T-helper 2 cell treated with Interferon-gamma antibody and Interleukin-4, amounts not matched to agents 100 ng/mL and 5 ng/mL, for 36 hours (primary cell): ENCODE results near the gene ZNF385A. TPM values are rescaled to one million over a fixed set of nuclear protein-coding genes. Genes with fewer than 3 reads are reported as not detected.

ENCODE experiments used
- intact Hi-C: fragments of 100-400 bp; cut with micrococcal nuclease; formaldehyde crosslinking; loops from one replicate; pipeline ENCODE4 v1.15.1; 2023
- total RNA-seq: library from RNA; stranded (reverse); gene quantifications from 2 replicates; pipeline ENCODE4 v1.2.3, GENCODE V29; 2022

Gene ZNF385A, protein sequence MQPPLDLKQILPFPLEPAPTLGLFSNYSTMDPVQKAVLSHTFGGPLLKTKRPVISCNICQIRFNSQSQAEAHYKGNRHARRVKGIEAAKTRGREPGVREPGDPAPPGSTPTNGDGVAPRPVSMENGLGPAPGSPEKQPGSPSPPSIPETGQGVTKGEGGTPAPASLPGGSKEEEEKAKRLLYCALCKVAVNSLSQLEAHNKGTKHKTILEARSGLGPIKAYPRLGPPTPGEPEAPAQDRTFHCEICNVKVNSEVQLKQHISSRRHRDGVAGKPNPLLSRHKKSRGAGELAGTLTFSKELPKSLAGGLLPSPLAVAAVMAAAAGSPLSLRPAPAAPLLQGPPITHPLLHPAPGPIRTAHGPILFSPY
- total RNA-seq: 0.57 and 0.70 TPM in 2 replicates

DNA sequence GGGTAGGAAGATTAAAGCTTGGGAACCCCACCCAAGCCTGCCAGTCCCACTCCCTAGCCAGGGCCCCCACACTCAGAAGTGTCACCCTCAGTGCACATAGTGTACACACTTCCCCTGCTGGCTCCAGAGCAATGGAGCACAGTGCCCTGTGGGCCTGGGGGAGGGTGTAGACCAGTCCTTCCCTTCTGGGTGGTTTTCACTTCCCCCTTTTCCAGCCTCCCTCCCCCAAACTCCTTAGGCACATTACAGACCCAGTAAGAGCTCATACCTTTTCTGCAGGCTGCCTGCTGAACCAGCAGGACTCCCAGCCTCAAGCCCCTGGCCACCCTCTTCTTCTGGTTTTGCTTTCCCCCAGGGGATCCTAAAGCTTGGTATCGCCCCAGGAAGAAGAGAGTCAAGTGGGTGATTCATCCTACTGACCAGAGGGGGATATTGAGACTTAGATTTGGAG lies at the start of gene ZNF385A:
Gene ZNF385A, minus strand, starts transcription at position 143 of the 451 bp plus-strand sequence. CDS start 219 bp downstream, outside the sequence.
- intact Hi-C loops: no loop called here

DNA sequence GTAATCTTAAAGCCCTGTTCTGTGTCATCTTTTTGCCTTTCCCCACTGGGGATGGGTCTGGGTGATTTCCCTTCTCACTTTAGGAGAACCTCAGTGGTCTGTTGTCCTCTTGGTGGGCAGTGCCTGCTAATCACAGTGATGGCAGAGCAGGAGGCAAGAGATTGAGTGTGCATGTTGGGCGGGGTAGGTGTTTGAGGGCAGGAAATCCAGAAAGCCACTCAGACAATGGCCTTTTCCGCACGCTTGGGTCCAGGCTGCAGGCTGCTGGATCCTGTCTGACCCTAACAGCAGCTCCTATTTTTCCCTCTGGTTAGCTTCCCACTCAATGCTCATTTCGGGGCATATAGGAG lies 48.3 kb upstream of the ZNF385A start:
- intact Hi-C loops: no loop called here

DNA sequence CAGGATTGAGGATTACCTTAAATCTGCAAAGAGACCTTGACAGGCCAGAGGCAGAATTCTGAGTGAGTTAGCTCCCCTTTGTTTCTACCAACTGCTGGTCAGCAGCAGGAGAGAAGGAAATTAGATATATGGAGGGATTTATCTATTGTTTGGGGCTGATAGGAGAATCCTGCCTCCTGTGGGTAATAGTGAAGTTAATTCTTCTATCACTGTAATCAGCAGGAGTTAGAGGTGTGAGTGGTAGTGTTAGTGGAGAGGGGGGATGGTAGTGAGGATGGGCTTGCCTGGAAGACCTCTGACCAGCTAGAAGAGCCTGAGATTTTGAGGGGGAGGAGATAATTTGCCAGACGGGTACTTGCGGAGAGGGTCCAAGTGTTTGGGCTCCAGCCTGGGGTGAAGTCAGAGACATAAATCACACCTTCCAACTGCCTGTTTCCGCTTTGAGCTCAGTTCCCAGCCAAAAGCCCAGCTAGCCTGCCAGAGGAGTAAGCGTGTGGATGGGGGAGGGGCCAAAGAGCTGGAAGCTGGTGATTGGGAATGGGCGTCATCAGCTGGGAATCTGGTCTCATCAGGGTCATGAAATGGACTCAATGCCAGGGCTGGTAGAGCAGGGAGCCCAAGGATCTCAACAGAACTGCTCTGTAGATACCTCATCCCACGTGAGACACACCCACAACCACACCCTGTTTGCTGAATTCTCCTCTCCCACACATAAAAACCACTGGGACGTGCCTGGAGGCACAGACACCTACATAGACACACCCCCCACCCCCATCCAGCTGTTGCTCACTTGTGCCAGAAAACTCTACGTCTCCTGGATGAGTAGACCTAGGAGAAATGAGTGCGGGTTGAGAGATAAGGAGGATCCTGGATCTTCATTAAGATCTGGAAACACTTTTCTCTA lies 47.6 kb upstream of the ZNF385A start:
- intact Hi-C loops: no loop called here

DNA sequence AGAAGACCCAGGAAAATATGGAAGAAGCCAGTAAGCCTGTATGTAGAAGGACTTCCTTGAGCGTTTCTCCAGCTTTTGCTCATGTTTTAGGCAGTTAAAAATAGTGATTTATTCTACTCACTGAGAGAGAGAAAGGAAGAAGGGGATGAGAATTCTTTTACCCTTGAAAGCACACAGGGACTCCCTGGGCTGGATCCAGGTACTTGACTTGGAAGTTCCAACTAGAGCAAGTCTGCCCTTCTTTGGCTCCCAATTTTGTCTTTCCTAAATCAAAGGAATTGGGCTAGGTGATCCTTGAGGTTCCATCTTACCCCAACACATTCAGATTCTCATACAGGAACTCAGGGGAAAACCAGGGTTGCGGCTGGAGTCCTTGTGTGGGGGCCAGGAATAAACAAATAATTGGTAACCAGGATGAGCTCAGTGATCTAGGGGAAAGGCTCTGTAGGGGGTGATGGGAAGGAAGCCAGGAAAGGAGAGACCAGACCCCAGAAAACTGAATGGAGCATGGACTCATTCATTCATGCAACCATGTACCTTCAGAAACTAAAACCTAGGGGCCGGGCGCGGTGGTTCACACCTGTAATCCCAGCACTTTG lies 46.0 kb upstream of the ZNF385A start:
- intact Hi-C loops: no loop called here

DNA sequence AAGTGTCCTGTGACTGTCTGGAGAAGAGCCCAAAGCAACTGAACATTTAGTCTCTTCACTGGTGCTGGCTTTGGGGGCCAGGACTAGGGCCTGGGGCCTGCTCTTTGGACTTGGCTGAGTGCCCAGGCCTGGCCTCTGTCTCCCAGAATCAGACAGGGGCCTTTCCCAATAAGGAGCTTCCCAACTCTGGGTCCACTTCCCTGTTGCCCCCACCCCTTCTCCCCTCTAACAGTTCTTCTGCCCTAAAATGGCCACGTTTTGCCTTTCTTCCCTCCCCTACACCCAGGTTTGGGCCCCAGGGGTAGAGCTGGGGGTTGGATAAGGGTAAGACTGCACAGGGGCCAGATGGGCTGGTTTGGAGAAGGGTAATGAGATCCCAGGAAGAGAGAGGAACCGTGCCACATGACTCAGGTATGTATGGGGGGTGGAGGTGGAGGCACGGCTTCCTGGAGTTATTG lies 44.5 kb upstream of the ZNF385A start:
- intact Hi-C loops: no loop called here

DNA sequence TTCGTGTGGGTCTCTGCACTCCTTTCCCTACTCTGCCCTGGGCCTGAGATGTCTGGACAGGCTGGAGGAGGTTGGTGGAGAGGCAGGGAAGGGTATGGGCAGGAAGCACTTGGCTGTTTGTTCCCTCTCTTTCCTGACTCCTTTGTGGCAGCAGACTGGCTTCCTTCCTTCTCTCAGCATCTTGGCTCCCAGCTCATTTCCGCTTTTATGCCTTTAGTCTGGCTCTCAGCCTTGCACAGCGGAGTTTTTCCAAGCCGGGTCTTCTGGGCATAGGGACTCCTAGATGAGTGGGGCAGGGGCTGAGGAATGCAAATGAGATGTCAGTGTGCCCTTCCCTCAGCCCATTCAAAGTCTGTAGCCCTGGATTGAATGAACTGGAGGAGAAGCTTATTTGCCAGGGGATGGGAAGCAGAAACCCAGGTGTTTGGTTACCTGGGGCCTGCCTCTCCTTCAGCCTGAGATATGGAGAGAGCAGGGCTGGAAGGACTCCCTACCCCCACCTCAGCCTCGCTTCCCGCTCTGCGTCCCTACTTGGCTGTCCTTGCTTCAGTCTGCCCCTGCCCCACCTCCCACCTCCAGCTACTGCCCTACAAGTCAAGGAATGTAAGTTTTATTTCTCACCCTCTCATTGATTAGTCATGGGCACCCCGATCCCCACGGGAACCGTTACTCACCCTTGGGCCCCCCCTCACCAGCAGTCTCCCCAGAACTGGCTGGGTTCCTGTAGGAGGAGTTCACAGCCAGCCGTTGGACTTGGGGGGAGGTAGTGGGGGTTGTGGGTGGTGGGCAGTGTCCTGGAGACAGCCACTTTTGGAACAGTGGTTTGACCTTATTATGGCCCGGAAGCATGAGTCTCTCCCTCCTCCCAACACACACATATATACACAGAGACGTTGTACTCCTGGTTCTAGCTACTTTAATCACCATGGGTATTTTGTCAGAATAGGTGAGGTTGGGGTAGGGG lies 43.8 kb upstream of the ZNF385A start:
- intact Hi-C loops: no loop called here

DNA sequence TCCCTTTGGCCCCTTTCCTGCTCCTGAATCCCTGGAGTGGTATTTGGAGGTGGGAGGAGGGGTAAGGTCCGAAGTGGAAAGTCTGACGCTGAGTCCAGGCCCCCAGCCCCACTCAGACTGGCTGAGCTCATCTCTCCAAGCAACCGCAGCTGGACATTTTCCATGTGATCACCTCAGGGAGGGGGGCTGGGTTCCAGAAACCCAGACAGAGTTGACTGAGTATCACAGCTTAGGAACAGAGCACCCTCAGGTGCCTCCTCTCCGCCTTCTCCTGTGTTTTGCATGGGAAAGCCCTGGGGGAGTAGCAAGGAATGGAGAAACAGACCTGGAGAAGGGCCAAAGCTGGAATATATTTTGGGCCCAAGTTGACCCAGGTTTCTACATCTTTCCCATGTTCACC lies 42.6 kb upstream of the ZNF385A start:
- intact Hi-C loops: no loop called here

DNA sequence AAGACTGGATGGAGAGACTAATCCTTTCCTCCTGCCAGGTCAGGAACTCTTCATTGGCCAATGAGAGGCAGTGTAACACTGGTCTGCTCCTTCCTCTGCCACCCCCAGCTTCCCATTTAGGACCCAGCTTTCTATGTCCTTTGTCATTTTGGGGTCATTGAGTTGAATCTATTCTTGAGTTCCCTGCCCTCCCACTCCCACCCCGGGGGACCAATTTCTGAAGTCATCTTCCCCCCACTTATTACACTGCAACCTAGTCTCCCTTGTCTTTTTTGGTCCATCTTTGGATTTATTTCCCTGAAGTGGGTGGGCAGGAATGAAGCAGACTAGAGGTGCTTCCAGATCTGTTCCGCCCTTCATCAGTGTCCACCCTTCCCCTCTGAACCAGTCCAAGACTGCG lies 42.2 kb upstream of the ZNF385A start:
- intact Hi-C loops: no loop called here

DNA sequence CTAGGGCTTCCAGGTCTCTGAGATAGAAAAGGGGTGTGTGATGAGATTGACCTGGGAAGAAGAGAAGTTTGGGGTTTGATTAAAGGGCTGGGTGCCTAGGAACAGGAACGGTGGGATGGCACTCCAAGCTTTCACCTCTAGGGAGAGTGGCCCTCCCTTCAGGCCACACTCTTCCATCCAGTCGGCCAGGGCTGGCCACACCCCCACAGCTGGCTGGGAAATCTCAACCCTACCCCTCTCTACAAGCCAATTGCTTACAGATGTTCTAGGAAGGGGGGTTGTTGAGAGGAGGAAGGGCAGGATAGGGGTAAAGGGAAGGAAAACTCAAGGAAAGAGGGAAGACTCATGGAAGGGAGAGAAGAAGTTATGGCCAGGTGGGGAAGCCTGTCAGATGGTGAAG lies 41.2 kb upstream of the ZNF385A start:
- intact Hi-C loops: no loop called here

DNA sequence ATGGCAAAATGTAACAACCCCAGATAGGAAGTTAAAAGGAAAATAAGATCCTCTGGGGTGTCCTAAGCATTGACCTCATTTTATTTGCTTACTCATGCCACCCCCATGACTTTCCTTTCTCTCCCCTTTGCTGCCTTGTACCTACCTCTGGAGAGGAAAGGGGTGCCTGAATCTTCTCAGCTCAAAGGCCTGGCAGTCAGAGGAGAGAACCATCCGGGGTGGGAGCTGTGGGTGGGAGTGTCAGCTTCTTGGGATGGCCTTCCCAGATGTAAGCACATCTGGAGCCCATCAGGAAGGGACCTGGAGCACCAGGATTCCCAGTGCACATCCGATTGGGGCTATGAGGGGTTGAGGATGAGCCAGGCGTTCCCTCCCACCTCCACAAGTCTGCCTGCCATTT lies 39.7 kb upstream of the ZNF385A start:
- intact Hi-C loops: no loop called here

DNA sequence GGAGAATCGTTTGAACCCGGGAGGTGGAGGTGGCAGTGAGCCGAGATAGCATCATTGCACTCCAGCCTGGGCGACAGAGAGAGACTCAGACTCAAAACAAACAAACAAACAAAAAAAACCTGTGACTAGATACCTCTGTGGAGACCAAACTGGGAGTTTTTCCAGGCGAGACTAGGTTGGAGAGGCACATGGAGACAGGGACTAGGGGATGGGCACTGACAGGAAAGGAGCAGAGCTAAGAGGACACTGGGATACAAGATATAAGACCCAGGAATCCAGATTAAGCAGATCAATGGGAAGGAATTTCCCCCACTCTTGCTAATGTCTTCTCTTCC lies 39.2 kb upstream of the ZNF385A start:
- intact Hi-C loops: no loop called here

DNA sequence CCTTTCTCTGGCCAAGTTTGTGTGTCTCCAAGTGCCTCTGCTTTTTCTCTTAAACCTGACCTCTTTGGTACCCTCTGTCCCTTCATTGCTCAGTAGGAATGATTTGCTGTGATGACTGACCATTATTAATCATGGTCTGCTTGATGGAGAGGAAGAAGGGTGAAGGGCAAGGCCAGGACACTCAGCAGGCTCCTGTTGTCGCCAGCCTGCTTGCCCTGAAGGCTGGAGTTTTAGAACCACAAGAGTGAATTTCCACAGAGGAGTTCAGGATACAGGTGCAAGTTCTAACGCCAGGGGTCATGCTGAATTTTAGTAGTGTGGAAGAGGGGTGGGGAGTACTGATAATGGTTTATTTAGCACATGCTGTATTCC lies 37.3 kb upstream of the ZNF385A start:
- intact Hi-C loops: no loop called here

DNA sequence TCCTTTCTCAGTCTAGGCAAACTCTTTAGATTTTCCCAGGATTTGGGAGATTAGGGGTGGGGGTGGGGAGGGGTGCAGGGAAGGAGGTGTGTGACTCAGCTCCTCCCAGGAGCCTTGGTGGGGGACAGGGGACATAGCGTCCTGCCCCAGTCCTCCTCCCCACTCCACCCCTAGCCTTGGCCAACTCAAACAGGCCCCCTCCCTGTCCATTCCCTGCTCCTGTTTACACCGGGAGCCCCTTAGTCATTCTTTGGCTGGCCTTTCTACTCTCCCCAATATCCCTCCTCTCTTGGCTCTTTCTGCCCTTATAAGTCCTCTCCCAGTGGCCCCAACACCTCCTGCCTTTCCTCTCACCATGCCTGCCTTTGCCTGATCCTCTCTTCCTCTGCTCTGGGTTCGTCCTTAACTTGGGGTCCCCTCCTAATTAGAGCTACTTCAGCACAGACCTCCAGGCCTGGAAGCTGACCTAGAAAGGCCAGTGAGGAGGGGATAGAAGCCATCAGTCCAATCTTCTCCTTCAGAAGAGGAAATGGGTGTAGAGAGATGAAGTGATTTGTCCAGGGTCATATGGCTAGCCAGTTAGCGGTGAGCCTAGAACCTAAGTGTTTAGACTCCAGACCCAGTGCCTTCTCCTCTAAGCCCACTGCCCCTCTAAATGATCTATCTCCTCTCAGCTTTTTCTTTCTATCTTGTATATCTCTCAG lies 36.8 kb upstream of the ZNF385A start:
- intact Hi-C loops: no loop called here

DNA sequence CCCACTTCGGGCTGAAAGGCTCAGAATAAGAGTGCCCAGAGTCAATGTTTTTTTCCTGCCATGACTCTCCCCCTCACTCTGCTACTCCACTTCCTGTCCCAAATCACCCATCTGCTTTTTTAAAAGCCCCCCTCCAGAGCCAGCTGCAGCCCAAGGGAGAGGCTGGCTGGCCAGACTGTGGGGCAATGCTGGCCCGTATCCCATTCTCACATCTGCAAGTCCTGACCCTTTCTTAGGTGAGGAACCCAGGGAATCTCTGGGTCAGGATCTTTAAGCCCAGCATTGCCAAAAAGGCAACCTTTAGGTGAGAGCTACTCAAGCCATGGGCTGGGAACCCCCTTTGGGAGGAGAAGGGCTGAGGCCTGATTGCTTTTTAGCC lies 36.2 kb upstream of the ZNF385A start:
- intact Hi-C loops: no loop called here

DNA sequence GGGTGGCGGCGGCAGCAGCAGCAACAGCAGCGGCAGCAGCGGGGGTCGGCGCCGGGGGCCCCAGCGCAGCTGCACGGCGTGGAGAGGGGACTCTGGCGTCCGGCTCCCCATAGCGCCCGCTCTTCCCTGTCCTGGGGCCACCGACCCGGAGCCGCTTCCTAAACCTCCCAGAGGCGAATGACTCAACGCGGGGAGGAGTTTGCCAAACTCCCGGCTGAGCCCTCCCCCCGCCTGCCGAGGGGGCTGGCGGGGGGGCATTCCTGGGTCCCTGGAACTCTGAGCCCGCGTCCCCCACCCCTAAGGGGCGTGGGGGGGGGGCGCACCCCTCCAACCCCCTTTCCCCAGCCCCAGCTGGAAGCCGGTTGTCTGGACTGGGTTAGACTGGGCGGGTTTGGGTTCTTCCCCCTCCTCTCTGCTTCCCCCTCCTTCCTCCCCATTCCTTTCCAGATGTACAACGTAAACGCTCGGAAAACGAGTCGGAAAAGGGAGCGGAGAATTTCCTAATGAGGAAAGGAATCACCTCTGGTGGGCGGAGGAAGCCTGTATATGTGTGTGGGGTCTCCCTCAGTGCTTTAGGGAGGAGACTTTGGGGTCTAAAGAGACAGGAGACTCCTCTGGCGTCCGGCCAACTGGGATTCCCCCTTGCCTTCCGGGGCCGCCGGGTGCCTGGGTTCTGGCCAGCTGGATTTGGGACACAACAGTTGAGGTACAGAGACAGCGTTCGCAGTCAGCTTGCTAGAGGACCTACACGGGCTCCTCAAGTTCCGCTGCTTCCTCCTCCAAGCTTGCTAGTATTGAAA lies 34.8 kb upstream of the ZNF385A start, which contains the start of gene ITGA5:
Gene ITGA5, minus strand, starts transcription at position 179 of the 800 bp plus-strand sequence. Its CDS starts 68 bp downstream, at position 111.
- intact Hi-C loops: loop anchor here (10.0 kb wide), 1 partner anchor 566 kb away; the partner anchor contains the start of gene TESPA1

DNA sequence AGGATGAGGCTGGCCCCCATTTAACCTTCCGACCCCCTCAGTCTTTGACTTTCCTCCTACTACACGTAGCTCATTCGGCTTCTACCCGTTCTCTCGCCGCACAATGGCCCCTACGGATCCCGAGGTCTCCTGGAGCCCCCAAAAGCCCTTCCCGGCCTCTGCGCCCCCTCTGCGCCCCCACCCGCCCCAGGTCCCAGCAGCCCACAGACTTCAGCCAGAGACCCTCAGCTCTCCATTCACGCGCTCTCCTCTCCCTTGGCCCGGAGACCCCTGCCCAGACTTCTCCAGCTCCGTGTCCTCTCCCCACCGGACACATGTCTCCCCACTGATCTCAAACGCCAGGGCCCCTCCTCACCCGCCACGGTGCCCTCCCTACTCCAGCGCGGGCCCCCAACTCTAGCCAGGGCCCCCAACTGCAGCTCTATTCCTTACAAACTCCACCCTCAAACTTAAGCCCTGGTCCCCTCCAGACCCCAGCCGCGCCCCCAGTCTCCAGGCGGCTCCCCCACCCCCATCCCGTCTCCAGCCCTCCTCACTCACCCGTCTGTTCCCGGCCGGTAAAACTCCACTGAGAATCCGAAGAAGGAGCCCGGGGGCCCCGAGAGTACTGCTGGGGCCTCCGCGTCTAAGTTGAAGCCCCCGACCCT lies 34.0 kb upstream of the ZNF385A start:
- intact Hi-C loops: loop anchor here (10.0 kb wide), 1 partner anchor 566 kb away; the partner anchor contains the start of gene TESPA1

DNA sequence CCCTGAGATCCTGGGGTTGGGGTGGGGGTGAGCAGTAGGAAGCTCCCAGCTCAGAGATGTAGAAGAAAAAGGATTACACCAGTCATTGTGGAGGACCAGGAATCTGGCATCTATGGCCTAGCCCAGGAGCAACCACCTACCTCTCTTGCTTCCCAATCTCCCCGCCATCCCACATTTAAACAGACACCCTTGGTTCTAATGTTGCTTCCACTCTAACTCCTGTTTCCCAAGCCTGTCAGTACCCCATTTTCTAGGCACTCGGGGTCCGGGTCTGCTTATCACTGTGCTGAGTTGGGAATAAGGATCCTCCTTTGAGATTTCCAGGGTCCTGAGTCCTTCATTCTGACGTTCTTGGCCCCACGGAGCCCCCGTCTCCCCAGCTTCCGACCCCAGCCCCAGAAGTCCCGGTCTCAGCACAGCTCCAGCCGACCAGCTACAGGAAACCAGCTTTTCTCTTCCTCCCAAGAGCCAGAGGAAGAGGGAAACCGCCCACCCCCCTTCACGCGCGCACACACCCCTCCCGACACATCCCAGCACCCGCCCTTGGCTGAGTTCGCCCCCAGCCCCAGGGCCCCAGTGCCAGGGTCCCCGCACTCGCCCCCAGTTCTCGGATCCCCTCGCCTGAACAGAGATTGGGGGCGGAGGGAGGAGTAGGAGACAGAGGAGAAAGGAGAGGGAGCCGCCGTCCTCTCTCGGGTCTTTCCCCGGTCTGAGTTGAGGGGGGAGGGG lies 33.3 kb upstream of the ZNF385A start:
- intact Hi-C loops: loop anchor here (10.0 kb wide), 1 partner anchor 567 kb away; the partner anchor contains the start of gene TESPA1
